BJ (cell line): ENCODE measurements around the gene ADCY3. TPM values are rescaled to one million over a fixed set of nuclear protein-coding genes. Genes with fewer than 3 reads are reported as not detected.

Experiments used
- CTCF ChIA-PET: fragments of 350-600 bp; formaldehyde crosslinking; extraction: SDS; loops from one replicate; lab custom pipeline; 2021; ENCODE audit warnings: antibody characterized with exemption, inconsistent platforms; lab: Yijun Ruan, JAX
- POLR2A ChIA-PET: fragments of 300-600 bp; sonication (Branson Sonifier 250); formaldehyde crosslinking; extraction: SDS; loops from one replicate; lab custom pipeline; 2021; ENCODE audit warnings: antibody characterized with exemption; lab: Charles Lee
- DNase-seq: peaks from one replicate; pipeline ENCODE4 v3.0.0-alpha.2; 2011; ENCODE audit warnings: low read depth
- H3K27me3 ChIP-seq: 2 replicates; pipeline ENCODE4 v1.6.0; 2011; ENCODE audit warnings: low read length; ENCODE audit not compliant: control insufficient read depth, insufficient read depth
- H3K36me3 ChIP-seq: 2 replicates; pipeline ENCODE4 v1.5.1; 2011; ENCODE audit warnings: low read length; ENCODE audit not compliant: control insufficient read depth, insufficient read depth
- H3K4me3 ChIP-seq: 2 replicates; pipeline ENCODE4 v1.5.1; 2011; ENCODE audit warnings: low read depth, mild to moderate bottlenecking, control low read depth, low read length
- polyA plus RNA-seq: library from polyadenylated mRNA; depleted of rRNA; stranded (reverse); fragments of >200 nt; gene quantifications from 2 replicates; pipeline ENCODE4 v1.2.3, GENCODE V29; 2011
- TF ChIP-seq, protein P1 (sequence below): IDR thresholded peaks from 2 replicates; pipeline ENCODE4 v1.5.1; 2011; ENCODE audit warnings: low read depth, mild to moderate bottlenecking, control low read depth, inconsistent platforms, low read length, moderate library complexity; ENCODE audit not compliant: insufficient read depth

Gene ADCY3
- polyA plus RNA-seq, 1 experiment, result 73.3 TPM

DNA sequence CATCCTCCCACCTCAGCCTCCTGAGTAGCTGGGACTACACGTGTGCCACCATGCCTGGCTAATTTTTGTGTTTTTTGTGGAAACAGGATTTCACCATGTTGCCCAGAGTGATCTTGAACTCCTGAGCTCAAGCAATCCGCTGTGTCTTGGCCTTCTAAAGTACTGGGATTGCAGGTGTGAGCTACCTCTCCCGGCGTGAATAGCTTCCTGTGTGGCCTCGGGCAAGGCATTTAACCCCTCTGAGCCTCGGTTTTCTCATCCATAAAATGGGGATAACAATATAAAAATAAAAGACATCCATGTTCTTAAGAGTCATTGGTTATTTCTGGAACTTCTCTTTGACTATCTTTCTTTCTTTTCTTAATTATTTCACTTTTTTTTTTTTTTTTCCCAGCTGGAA lies 19.3 kb upstream of the ADCY3 start:
- H3K36me3 ChIP-seq, result no peaks in the 10 kb centered on the region
- CTCF ChIA-PET, result no interaction called here
- DNase-seq, result no peak
- POLR2A ChIA-PET, result no interaction called here
- H3K27me3 ChIP-seq, result no peaks in the 10 kb centered on the region
- no peak overlapping the region for H3K4me3 ChIP-seq
- TF ChIP-seq, protein P1, sequence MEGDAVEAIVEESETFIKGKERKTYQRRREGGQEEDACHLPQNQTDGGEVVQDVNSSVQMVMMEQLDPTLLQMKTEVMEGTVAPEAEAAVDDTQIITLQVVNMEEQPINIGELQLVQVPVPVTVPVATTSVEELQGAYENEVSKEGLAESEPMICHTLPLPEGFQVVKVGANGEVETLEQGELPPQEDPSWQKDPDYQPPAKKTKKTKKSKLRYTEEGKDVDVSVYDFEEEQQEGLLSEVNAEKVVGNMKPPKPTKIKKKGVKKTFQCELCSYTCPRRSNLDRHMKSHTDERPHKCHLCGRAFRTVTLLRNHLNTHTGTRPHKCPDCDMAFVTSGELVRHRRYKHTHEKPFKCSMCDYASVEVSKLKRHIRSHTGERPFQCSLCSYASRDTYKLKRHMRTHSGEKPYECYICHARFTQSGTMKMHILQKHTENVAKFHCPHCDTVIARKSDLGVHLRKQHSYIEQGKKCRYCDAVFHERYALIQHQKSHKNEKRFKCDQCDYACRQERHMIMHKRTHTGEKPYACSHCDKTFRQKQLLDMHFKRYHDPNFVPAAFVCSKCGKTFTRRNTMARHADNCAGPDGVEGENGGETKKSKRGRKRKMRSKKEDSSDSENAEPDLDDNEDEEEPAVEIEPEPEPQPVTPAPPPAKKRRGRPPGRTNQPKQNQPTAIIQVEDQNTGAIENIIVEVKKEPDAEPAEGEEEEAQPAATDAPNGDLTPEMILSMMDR, result no peak

DNA sequence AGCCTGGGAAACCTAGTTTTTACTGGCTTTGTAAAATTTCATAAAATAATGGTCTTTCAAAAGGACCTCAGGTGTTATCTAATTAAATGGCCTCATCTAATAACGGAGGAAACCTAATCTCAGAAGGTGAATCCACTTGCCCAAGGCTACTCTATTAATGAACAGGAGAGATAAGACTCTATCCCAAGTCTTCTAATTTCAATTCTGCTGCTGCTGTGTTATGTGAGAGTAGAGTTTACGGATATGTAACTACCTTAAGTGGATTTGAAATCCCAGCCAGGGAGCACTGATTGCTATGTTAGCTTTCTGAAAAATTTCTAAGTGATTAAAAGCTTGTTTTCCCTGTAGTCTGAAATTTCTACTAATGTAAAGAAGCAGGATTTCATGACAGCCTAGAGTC lies 17.2 kb upstream of the ADCY3 start:
- DNase-seq, result no peak
- no peaks in the 10 kb centered on the region for H3K36me3 ChIP-seq
- no peaks in the 10 kb centered on the region for H3K27me3 ChIP-seq
- H3K4me3 ChIP-seq, result no peak overlapping the region
- CTCF ChIA-PET, result interaction anchor here (1.4 kb wide), 1 partner anchor 107 kb away, joined by 3 read pairs; no protein-coding TSS in a partner anchor
- POLR2A ChIA-PET, result no interaction called here
- TF ChIP-seq, protein P1, result no peak

DNA sequence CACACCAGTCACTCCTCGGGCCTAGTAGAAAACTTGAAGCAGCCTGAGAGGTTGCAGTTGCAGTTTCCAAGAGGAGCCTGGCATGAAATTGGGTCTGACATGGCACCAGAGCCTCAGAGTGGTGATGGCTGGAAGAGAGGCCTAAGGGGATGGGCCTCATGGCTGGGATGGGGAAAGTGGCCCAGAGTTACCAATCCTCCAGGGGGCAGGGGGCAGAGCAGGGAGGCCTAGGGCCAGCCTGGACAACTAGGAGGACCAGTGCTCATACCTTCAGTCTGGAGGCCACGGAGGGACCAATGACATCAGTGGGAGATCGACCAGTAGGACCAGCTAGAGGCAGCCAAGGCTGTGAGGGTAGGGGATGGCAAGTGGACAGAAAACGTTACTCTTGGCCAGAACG lies 15.1 kb upstream of the ADCY3 start:
- no peaks in the 10 kb centered on the region for H3K27me3 ChIP-seq
- ChIA-PET POLR2A (no interaction called here), CTCF (no interaction called here)
- no peaks in the 10 kb centered on the region for H3K36me3 ChIP-seq
- no peak overlapping the region for H3K4me3 ChIP-seq
- TF ChIP-seq, protein P1, result no peak
- no peak for DNase-seq

DNA sequence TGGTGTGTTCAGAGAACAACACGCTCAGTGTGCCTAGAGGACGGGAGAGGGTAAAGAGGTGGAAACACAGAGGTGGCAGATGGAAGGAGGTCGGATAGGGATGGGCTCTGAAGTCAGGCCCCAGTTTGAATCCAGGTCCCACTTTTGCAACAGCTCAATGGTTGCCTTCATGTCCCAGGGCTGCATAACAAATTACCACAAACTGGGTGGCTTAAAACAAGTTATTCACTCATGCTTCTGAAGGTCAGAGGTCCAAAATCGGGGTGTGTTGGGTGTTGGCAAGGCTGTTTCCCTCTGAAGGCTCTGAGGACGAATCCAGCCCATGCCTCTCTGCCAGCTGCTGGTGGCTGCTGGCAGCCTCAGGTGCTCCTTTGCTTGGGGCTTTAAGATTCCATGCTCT lies 12.7 kb upstream of the ADCY3 start:
- no peak overlapping the region for H3K4me3 ChIP-seq
- TF ChIP-seq, protein P1, result no peak
- CTCF ChIA-PET, result interaction anchor here (1.0 kb wide), 1 partner anchor 20 kb away, joined by 4 read pairs; no protein-coding TSS in a partner anchor
- no peaks in the 10 kb centered on the region for H3K36me3 ChIP-seq
- no peak for DNase-seq
- POLR2A ChIA-PET, result no interaction called here
- no peaks in the 10 kb centered on the region for H3K27me3 ChIP-seq

DNA sequence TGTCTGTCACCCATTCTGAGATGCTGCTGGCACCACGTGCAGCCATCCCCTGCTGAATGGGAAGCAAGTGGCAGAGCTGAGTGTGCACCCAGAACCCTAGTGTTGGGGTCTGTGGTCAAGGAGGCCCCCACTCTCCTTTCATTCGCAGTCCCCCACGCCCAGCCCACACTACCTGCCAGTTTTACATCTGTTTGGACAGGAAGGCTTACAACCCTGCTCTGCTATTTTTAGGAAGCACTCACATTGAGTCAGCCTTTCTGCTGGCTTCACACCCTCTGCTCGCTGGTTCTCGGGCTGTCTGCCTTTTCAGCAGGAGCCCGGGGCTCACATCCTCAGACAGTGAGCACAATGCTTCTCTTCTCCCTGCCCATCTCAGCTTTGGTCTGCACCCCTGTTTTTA lies 10.7 kb upstream of the ADCY3 start:
- ChIA-PET CTCF (no interaction called here), POLR2A (interaction anchor here (0.8 kb wide), 1 partner anchor 496 kb away, joined by 3 read pairs; no protein-coding TSS in a partner anchor)
- TF ChIP-seq, protein P1, result no peak
- no peak for DNase-seq
- Histone ChIP-seq H3K27me3 (no peaks in the 10 kb centered on the region), H3K4me3 (no peak overlapping the region), H3K36me3 (no peaks in the 10 kb centered on the region)
